Naive thymus-derived CD4-positive, alpha-beta T cell (primary cell): ENCODE measurements around the gene DAW1. TPM values are rescaled to one million over a fixed set of nuclear protein-coding genes. Genes with fewer than 3 reads are reported as not detected.

ENCODE experiments used
- ATAC-seq: fragments of 150-1000 bp; cut with Tn5 transposase; 2 replicates; pipeline ENCODE4 v1.10.0; 2021; ENCODE audit warnings: mild to moderate bottlenecking, moderate library complexity
- CTCF ChIA-PET: fragments of 350-600 bp; sonication (Branson Sonifier 250); formaldehyde crosslinking; loops from one replicate; lab custom pipeline; 2021; ENCODE audit warnings: antibody characterized with exemption; lab: Charles Lee
- POLR2A ChIA-PET: fragments of 350-600 bp; sonication (Branson Sonifier 250); formaldehyde crosslinking; loops from one replicate; lab custom pipeline; 2021; ENCODE audit warnings: antibody characterized with exemption, inconsistent platforms; lab: Charles Lee
- DNase-seq, 9 donors: peaks; one replicate each; pipeline versions ENCODE4 v3.0.0 to v3.0.0-alpha.2; 2020 to 2022; ENCODE audit warnings: mixed read lengths in 1 of 9
- H3K27ac ChIP-seq: one replicate; pipeline ENCODE4 v1.7.0; 2013; ENCODE audit warnings: mild to moderate bottlenecking, low read depth, low read length, moderate library complexity
- H3K27me3 ChIP-seq, 2 donors: one replicate each; pipeline ENCODE4 v1.7.0; 2013; ENCODE audit warnings: low read length in 2 of 2, mild to moderate bottlenecking in 2 of 2, moderate library complexity in 2 of 2; ENCODE audit not compliant: control insufficient read depth in 2 of 2, insufficient read depth in 2 of 2
- H3K36me3 ChIP-seq, 3 experiments: 1 replicate in 2 of 3; 2 replicates in 1 of 3; pipeline ENCODE4 v1.7.0; 2013; ENCODE audit warnings: low read length in 3 of 3, mild to moderate bottlenecking in 3 of 3, moderate library complexity in 1 of 3; ENCODE audit not compliant: insufficient read depth in 3 of 3, control insufficient read depth in 2 of 3
- H3K4me1 ChIP-seq, 2 donors: one replicate each; pipeline ENCODE4 v1.7.0; 2013; ENCODE audit warnings: low read length in 2 of 2, mild to moderate bottlenecking in 2 of 2, moderate library complexity in 1 of 2; ENCODE audit not compliant: control insufficient read depth in 2 of 2, insufficient read depth in 2 of 2
- H3K4me3 ChIP-seq: 2 replicates; pipeline ENCODE4 v1.7.0; 2013; ENCODE audit warnings: mild to moderate bottlenecking, low read length
- H3K9me3 ChIP-seq, 3 experiments: 1 replicate in 2 of 3; 2 replicates in 1 of 3; pipeline ENCODE4 v1.7.0; 2013; ENCODE audit warnings: low read length in 3 of 3; ENCODE audit not compliant: control insufficient read depth in 2 of 3
- H3K27ac Mint-ChIP-seq, 9 donors: one replicate each; pipeline ENCODE4 v1.8.0; 2020 to 2022; ENCODE audit warnings: mixed read lengths in 9 of 9, mild to moderate bottlenecking in 8 of 9, moderate library complexity in 5 of 9, inconsistent platforms in 2 of 9
- H3K27me3 Mint-ChIP-seq, 5 donors: one replicate each; pipeline ENCODE4 v1.8.0; 2021 to 2022; ENCODE audit warnings: mixed read lengths in 5 of 5, mild to moderate bottlenecking in 1 of 5
- H3K36me3 Mint-ChIP-seq, 5 donors: one replicate each; pipeline ENCODE4 v1.8.0; 2020 to 2022; ENCODE audit warnings: mixed read lengths in 5 of 5, mild to moderate bottlenecking in 3 of 5, inconsistent platforms in 1 of 5
- H3K4me1 Mint-ChIP-seq, 7 donors: one replicate each; pipeline ENCODE4 v1.8.0; 2020 to 2022; ENCODE audit warnings: mixed read lengths in 7 of 7, mild to moderate bottlenecking in 3 of 7, inconsistent platforms in 1 of 7
- H3K4me3 Mint-ChIP-seq, 10 donors: one replicate each; pipeline ENCODE4 v1.8.0; 2020 to 2022; ENCODE audit warnings: mild to moderate bottlenecking in 10 of 10, mixed read lengths in 10 of 10, moderate library complexity in 6 of 10, inconsistent platforms in 2 of 10
- H3K9me3 Mint-ChIP-seq, 11 donors: one replicate each; pipeline ENCODE4 v1.8.0; 2020 to 2022; ENCODE audit warnings: mixed read lengths in 11 of 11, mild to moderate bottlenecking in 4 of 11, inconsistent platforms in 1 of 11, moderate library complexity in 1 of 11
- intact Hi-C, 2 donors: fragments of 100-400 bp; cut with micrococcal nuclease; formaldehyde crosslinking; loops; one replicate each; pipeline ENCODE4 v1.15.1; 2023
- polyA plus RNA-seq, 2 donors: library from polyadenylated mRNA; unstranded; fragments of 300-500 nt; fragmentation: Illumina TruSeq; gene quantifications; one replicate each; pipeline ENCODE4 v1.2.3, GENCODE V29; 2021
- total RNA-seq, 6 experiments: library from RNA in 5 of 6; stranded (reverse) in 5 of 6; gene quantifications; 1 replicate in 5 of 6; 2 replicates in 1 of 6; pipeline ENCODE4 v1.2.3 and lab custom pipeline; 2021 to 2026

DAW1 gene
- total and polyA plus RNA-seq, 7 experiments from 2014 or later: not detected

DNA sequence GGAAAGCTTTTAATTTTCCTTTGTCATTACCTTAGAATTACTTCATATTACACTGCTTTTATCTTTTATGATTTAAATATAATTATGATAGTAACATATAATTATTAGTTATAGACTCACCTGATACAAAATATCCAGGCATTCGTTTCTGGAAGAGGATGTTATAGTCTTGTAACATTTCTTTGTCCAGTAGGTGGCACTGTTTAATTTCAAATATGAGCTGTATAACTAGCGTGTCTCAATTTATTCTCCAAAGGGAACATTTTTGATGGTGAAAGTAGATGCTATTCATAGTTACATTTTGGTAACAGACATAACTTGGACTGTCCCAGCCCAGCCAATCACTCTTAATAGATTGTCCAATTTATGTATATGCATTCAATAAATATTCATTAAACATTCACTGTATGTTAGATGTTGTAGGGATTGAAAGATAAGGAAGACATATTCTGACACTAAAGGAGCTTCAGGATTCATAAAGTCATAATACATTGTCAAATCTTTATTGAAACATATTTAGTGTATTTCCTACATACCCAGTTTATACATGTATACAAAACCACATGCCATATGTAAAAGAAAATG is 19.2 kb downstream of the DAW1 start:
- ATAC-seq: peak; percentile 52
- no peaks in the 10 kb centered on the region for H3K9me3 Mint-ChIP-seq
- no peak overlapping the region for H3K4me3 ChIP-seq
- no peaks in the 10 kb centered on the region for H3K36me3 ChIP-seq
- H3K27ac ChIP-seq: no peak overlapping the region
- peaks cover 0 to 10% (median 4%) of the 10 kb centered on the region in 5 donors for H3K27me3 Mint-ChIP-seq
- intact Hi-C loops: loop anchor here (2.0 to 5.0 kb wide), 2 partner anchors 1697 to 1824 kb away; partner anchors contain the start of gene DNER (in 1 of the 2)
- DNase-seq: peak in 5 of 9 donors; percentile 8 to 31 (median 16)
- no peaks in the 10 kb centered on the region for H3K4me1 ChIP-seq
- ChIA-PET CTCF (interaction anchor here (1.1 kb wide), 1 partner anchor 17 kb away, joined by 4 read pairs; no protein-coding TSS in a partner anchor), POLR2A (no interaction called here)
- no peak overlapping the region for H3K4me3 Mint-ChIP-seq
- H3K4me1 Mint-ChIP-seq: no peaks in the 10 kb centered on the region
- H3K36me3 Mint-ChIP-seq: no peaks in the 10 kb centered on the region
- no peaks in the 10 kb centered on the region for H3K27me3 ChIP-seq
- H3K9me3 ChIP-seq: no peaks in the 10 kb centered on the region
- H3K27ac Mint-ChIP-seq: no peak overlapping the region

DNA sequence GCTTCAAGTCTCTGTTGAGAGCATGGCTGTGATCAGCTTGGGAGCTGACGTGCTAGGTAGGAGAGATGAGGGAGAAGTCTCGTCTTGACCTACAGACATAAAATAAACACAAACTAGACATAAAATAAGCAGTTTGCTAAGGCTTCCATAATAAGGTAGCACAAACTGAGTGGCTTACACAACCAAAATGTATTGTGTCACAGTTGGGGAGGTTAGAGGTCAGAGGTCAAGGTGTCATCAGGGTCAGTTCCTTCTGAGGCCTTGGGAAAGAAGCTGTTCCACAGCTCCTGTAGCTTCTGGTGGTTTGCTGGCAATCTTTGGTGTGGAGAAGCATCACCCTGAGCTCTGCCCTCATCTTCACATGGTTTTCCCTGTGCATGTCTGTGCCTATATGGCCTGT is 20.2 kb downstream of the DAW1 start:
- Histone ChIP-seq H3K27ac (no peak overlapping the region), H3K4me1 (no peaks in the 10 kb centered on the region), H3K9me3 (no peaks in the 10 kb centered on the region), H3K27me3 (no peaks in the 10 kb centered on the region), H3K36me3 (no peaks in the 10 kb centered on the region), H3K4me3 (no peak overlapping the region)
- ChIA-PET POLR2A (no interaction called here), CTCF (no interaction called here)
- Mint-ChIP-seq H3K4me1 (no peaks in the 10 kb centered on the region), H3K9me3 (no peaks in the 10 kb centered on the region), H3K4me3 (no peak overlapping the region), H3K27me3 (peaks cover 0 to 7% (median 4%) of the 10 kb centered on the region in 5 donors), H3K36me3 (no peaks in the 10 kb centered on the region), H3K27ac (no peak overlapping the region)
- intact Hi-C loops: loop anchor here (2.0 to 5.0 kb wide), 2 partner anchors 1696 to 1823 kb away; partner anchors contain the start of gene DNER (in 1 of the 2)
- DNase-seq (no peak), ATAC-seq (no peak)

DNA sequence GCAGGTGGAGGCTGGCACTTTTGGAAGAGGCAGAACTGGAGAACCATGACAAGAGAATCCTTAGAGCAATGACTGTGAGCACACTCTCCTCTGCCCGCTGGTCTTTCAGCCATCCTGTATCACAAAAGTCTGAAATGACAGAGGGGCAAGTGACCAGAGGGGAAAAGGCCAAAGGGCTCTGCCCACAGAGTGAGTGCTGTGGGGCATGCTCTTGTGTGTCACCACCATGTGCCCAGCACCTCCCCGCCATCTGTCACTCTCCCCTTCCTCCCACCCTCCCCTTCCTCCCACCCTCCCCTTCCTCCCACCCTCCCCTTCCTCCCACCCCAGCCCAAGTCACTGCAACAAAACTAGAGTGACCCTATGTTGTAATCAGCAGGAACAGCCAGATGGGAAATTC is 31.9 kb downstream of the DAW1 start:
- H3K27ac ChIP-seq: no peak overlapping the region
- no peaks in the 10 kb centered on the region for H3K27me3 ChIP-seq
- POLR2A ChIA-PET: no interaction called here
- H3K4me3 ChIP-seq: no peak overlapping the region
- peaks cover 0 to 4% (median 0%) of the 10 kb centered on the region in 11 donors for H3K9me3 Mint-ChIP-seq
- no peaks in the 10 kb centered on the region for H3K36me3 Mint-ChIP-seq
- H3K27ac Mint-ChIP-seq: no peak overlapping the region
- no peaks in the 10 kb centered on the region for H3K4me1 ChIP-seq
- no peak overlapping the region for H3K4me3 Mint-ChIP-seq
- H3K36me3 ChIP-seq: no peaks in the 10 kb centered on the region
- H3K27me3 Mint-ChIP-seq: peaks cover 0 to 4% (median 4%) of the 10 kb centered on the region in 5 donors
- ATAC-seq (no peak), DNase-seq (no peak)
- CTCF ChIA-PET: no interaction called here
- intact Hi-C loops: no loop called here
- no peaks in the 10 kb centered on the region for H3K4me1 Mint-ChIP-seq
- H3K9me3 ChIP-seq: no peaks in the 10 kb centered on the region

DNA sequence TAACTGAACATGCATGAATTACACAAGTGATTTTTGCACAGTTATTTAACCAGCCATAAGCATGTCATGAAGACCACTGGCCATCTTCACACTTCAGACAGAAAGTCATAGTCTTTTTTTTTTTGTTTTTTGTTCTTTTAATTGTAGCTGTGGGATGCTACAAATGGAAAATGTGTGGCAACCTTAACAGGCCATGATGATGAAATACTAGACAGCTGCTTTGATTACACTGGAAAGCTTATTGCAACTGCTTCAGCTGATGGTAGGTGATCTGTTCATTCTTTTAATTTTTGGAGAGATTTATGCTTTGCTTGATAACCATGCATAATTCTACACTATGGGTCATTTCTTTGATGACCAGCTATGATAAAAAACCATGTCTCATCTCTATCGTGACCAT is 35.6 kb downstream of the DAW1 start:
- no peaks in the 10 kb centered on the region for H3K4me1 Mint-ChIP-seq
- no peaks in the 10 kb centered on the region for H3K36me3 ChIP-seq
- H3K4me1 ChIP-seq: no peaks in the 10 kb centered on the region
- intact Hi-C loops: no loop called here
- ChIA-PET CTCF (no interaction called here), POLR2A (no interaction called here)
- peaks cover 0 to 4% (median 0%) of the 10 kb centered on the region in 11 donors for H3K9me3 Mint-ChIP-seq
- ATAC-seq: no peak
- H3K9me3 ChIP-seq: no peaks in the 10 kb centered on the region
- no peak overlapping the region for H3K4me3 Mint-ChIP-seq
- no peaks in the 10 kb centered on the region for H3K36me3 Mint-ChIP-seq
- H3K27ac Mint-ChIP-seq: no peak overlapping the region
- H3K27me3 ChIP-seq: no peaks in the 10 kb centered on the region
- H3K4me3 ChIP-seq: no peak overlapping the region
- no peak for DNase-seq
- H3K27me3 Mint-ChIP-seq: peaks cover 0 to 4% (median 0%) of the 10 kb centered on the region in 5 donors
- no peak overlapping the region for H3K27ac ChIP-seq

DNA sequence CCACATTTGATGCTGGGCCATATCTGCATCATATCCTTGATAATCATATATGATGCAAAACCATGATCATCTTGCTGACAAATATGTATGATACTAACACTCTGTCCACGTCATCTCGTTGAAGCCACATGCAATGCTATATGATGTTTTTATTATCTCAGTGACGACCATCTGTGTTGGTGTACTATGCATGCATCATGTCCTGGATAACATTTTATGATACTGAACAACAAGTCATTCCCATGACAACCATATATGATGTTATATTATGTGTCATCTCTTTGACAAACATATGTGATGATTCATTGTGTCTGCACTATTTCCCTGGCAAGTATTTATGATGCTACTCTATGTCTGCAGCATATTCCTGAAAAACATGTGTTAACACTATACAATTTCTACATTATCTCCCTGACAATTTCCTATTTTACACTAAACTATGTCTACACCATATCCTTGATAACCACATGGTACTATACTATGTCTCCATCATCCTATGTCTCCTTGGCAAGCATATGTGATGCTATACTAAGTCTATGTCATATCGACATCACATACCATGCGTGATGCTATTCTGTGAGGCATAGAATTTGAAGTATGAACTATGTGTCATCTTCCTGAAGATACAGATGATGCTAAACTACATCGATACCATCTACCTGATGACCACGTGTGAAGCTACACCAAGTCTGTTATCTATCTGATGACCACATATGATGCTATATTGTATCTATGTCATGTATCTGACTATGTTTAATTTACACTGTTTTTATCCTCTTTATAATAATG is 37.0 kb downstream of the DAW1 start:
- Histone ChIP-seq H3K27me3 (no peaks in the 10 kb centered on the region), H3K9me3 (no peaks in the 10 kb centered on the region), H3K4me1 (no peaks in the 10 kb centered on the region), H3K36me3 (no peaks in the 10 kb centered on the region), H3K4me3 (no peak overlapping the region), H3K27ac (no peak overlapping the region)
- Mint-ChIP-seq H3K4me3 (no peak overlapping the region), H3K4me1 (no peaks in the 10 kb centered on the region), H3K27me3 (peaks cover 0 to 8% (median 0%) of the 10 kb centered on the region in 5 donors), H3K9me3 (peaks cover 0 to 4% (median 0%) of the 10 kb centered on the region in 11 donors), H3K36me3 (no peaks in the 10 kb centered on the region), H3K27ac (no peak overlapping the region)
- ATAC-seq (no peak), DNase-seq (no peak)
- CTCF ChIA-PET: no interaction called here
- intact Hi-C loops: no loop called here
- POLR2A ChIA-PET: no interaction called here

DNA sequence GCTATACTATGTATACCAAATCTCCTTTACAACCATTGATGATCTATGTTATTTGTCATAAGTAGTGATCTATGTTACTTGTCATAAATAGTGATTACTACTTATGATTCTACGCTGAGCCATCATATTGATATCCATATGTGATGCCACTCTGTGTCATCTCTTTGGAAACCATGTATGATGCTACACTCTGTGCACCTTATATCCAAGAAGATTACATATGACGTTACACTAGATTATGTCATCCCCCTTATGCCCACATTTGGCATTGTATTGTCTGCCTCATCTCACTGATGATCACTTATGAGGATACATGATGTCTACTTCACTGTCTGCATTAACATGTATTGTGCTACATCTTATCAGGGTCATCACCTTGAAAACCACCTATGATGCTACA is 42.9 kb downstream of the DAW1 start:
- Histone ChIP-seq H3K27ac (no peak overlapping the region), H3K36me3 (no peaks in the 10 kb centered on the region), H3K9me3 (no peaks in the 10 kb centered on the region), H3K4me3 (no peak overlapping the region), H3K27me3 (no peaks in the 10 kb centered on the region), H3K4me1 (no peaks in the 10 kb centered on the region)
- DNase-seq (no peak), ATAC-seq (no peak)
- Mint-ChIP-seq H3K4me1 (no peaks in the 10 kb centered on the region), H3K9me3 (peaks cover 0 to 5% (median 0%) of the 10 kb centered on the region in 11 donors), H3K4me3 (no peak overlapping the region), H3K27me3 (peaks cover 0 to 12% (median 5%) of the 10 kb centered on the region in 5 donors), H3K27ac (no peak overlapping the region), H3K36me3 (no peaks in the 10 kb centered on the region)
- intact Hi-C loops: no loop called here
- CTCF ChIA-PET: no interaction called here
- POLR2A ChIA-PET: no interaction called here
